GM19467 (cell line): ENCODE results near the gene LDHAL6A.
"Not testable (repeated sequence)": the region's sequence is repeated elsewhere in the genome, so short reads cannot be mapped to it uniquely, and the experiment has no call there.

Experiments
- ATAC-seq: cut with Tn5 transposase; IDR thresholded peaks from one replicate; pipeline ENCODE4 v1.9.1; 2021; ENCODE audit warnings: mild to moderate bottlenecking, moderate library complexity; ENCODE audit not compliant: unreplicated experiment

LDHAL6A gene

DNA sequence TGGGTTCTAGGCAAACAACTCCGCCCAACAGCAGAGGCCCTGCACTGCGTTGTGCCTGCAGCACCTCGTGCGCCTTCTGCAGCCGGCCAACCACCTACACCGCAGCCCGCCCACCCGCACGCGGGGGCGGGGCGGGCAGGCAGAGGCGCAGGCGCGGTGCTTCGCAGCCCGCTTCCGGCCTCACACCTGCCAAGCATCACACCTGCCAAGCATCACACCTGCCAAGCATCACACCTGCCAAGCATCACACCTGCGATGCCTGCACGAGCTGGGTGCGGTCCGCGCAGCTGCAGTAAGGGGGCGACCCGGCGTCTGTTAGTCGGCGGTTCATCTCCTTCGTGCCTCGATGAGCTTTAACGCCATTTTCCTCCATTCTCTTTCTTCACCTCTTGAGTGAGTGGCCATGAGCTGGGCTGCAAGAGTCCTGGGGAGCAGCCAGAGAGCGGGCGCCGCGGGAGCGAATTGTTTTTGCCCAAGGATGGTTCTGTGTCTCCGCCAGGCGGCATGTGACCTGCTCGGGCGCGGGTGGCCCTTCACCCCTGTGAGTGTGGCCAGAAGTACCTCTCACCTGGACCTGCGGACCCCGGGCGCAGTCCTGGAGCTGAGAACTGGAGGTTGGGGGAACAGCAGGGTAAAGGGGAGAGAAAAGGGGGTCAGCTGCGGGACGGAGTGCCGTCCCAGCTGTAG lies at the start of gene LDHAL6A:
Gene LDHAL6A (plus strand): TSS at position 171 of the 687 bp plus-strand sequence. CDS start 825 bp downstream, outside the sequence.
- ATAC-seq = no peak

DNA sequence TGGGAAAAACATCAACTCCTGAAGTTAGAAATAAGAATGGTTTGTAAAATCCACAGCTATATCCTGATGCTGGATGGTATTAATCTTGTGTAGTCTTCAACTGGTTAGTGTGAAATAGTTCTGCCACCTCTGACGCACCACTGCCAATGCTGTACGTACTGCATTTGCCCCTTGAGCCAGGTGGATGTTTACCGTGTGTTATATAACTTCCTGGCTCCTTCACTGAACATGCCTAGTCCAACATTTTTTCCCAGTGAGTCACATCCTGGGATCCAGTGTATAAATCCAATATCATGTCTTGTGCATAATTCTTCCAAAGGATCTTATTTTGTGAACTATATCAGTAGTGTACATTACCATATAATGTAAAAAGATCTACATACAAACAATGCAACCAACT lies 48.3 kb upstream of the LDHAL6A start:
- not testable (repeated sequence) for ATAC-seq

DNA sequence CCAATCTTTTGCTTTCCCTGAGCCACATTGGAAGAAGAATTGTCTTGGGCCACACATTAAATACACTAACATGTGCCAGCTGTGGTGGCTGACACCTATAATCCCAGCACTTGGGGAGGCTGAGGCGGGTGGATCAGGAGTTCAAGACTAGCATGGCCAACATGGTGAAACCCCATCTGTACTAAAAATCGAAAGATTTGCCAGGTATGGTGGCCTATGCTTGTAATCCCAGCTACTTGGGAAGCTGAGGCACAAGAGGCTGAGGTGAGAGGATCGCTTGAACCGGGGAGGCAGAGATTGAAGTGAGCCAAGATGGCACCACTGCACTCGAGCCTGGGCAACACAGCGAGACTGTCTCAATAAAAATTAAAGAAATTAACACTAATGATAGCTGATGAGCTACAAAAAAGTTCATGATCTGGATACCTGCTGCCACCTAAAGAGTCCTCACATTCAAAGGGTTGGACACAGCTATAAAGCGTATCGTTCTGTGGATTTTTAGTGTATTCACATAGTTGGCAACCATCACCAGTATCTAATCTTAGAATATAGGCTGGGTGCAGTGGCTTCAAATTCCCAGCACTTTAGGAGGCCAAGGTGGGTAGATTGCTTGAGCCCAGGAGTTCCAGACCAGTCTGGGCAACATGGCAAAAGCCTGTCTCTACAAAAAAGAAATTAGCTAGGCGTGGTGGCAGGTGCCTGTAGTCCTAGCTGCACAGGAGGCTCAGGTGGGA lies 46.9 kb upstream of the LDHAL6A start:
- ATAC-seq = no peak

DNA sequence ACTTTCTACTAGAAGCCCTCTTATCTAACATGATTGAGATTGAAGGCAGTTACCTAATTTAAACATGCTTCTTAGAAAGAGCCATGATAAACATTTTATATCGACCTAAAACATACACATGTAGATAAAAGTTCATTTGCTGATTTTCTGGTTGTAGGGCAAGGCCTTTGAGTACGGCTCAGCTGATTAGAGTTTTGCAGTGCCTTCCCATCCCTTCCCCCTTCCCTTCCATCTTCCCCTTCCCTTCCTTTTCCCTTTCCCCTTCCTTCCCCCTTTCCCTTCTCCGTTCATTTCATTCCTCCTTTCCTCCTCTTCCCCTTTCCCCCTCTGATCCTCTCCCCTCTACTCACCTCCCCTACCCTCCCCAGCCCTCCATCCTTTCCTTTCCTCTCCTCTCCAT lies 39.2 kb upstream of the LDHAL6A start:
- ATAC-seq = no peak

DNA sequence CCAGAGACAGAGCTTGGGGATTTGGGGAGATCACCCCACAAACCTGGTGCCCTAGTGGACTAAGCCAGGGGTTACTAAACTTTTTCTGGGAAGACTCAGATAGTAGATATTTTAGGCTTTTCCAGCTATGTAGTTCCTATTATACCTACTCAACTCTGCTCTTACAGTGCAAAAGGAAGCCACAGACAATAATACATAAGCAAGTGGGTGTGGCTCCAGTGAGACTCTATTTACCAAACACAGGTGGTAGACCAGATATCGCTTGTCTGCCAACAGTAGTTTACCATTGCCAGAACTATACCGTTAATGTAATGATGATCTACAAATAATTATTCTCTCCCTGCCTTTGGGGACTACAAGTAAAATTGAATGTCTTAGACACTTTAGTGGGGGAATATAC lies 36.6 kb upstream of the LDHAL6A start:
- no peak for ATAC-seq

DNA sequence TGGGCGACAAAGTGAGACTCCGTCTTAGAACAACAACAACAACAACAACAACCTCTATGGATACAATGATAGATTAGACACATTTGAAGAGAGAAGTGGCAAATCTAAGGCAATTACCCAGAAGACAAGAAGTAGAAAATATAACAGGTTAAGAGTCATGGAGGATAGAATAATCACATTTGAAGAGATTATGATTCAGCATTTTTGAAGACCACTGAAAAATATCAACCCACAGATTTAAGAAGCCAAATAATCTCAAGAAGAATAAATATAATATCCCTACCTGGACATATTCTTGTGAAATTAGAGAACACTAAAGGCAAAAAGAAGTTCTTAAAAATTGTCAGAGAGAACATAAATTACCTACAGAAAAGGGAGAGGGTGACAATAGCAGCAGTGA lies 35.6 kb upstream of the LDHAL6A start:
- ATAC-seq = no peak

DNA sequence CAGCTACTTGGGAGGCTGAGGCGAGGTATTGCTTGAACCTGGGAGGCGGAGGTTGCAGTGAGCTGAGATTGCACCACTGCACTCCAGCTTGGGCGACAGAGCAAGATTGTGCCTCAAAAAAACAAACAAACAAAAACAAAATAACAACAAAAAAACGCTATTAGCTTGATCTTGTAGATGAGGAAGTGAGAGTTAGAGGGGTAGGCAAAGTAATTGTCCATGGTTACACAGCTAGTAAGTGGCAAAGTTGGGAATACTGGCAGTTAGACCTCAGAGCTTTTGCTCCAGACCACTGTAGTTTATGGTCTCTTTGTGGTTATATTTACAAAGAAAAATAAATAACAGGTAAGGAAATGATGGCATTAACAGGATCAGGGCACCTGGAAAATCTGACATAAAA lies 28.4 kb upstream of the LDHAL6A start:
- no peak for ATAC-seq

DNA sequence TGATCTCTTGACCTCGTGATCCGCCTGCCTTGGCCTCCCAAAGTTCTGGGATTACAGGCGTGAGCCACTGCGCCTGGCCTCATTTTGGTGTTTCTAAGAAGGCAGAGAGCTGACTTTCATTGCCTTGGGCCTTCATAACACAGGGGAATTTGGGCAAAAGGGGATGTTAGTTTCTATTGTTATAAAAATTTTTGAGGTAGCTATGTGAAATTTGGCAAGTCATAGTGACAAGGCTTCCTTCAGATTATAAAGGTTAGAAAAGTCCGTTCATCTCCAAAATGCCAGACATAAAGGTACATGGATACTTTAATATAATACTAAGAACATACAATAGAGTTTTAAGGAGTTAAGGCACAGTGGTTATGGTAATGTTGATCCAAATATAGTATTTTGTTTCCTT lies 26.3 kb upstream of the LDHAL6A start:
- ATAC-seq = no peak

DNA sequence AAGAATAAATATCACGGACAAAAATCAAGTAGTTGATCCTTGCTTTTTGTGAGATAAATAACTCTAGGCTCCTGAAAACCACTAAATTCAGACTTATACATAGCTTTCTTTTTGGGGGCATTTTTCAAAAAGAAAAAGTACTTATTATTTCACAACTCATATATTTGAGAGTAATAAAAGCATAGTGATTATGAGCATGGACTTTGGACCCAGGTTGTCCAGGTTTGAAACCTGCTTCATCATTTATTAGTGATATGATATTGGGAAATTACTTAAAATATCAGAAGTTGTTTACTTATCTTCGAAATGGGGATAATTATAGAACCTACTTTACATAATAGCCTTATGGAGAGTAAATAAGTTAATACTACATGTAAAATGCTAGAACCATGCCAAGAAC lies 17.0 kb upstream of the LDHAL6A start:
- ATAC-seq = no peak

DNA sequence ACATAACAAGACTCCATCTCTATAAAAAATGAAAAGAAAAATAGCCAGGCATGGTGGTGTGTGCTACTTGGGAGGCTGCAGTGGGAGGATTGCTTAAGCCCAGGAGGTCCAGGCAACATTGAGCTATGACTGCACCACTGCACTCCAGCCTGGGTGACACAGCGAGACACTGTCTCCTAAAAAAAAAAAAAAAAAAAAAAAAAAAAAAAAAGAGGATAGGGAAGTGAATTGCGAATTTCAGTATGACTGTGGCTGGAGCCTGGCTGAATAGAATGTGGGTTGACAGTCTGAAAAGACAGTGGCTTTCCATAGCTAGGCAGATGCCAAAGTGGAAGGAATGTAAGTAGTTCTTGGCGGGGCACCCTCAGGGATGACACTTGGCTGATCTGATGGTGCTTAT lies 6.4 kb upstream of the LDHAL6A start:
- no peak for ATAC-seq

DNA sequence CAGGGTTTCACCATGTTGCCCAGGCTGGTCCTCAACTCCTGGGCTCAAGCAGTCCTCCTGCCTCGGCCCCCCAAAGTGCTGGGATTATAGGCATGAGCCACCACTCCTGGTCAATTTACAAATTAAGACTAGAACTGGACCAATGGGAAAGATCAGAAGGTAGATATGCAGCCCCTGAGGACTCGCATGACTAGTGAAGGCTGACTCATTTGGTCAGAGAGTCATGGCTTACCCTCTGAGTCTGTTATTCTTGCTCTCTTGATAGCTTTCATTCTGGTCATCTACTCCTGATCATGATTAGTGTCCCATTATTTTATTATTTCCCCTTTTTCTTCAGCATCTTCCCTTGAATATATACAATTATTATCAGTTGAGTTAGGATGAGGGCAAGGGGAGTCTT lies 2.7 kb upstream of the LDHAL6A start:
- no peak for ATAC-seq

DNA sequence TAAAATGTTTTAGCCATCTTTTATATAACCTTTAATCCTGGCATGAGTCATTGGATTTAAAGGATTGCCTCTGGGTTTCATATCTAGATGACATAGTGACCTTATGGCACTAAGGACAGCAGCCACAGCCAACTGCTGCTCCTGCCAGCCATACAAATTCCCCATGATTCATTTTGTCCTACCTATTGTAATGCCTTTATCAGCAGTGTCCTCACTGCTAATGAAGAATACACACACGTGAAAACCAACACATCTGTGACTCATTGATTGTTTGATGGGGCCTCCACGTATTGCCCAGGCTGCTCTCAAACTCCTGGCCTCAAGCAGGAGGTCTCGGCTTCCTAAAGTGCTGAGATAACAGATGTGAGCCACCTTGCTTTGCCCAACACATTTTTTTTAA lies 1.8 kb downstream of the LDHAL6A start:
- no peak for ATAC-seq

DNA sequence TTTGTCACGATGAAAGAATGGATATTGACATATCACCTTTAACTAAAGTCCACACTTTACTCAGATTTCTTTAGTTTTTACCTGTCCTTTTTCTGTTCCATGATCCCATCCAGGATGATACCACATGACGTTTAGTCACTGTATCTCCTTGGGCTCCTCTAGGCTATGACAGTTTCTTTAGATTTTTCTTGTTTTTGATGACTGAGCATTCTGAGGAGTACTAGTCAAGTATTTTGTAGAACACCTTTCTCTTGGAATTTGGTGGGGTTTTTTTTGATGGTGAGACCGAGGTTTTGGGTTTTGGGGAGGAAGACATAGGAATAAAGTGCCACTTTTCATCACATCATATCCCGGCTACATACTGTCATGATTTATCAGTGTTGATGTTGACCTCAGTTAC lies 4.0 kb downstream of the LDHAL6A start:
- ATAC-seq = no peak

DNA sequence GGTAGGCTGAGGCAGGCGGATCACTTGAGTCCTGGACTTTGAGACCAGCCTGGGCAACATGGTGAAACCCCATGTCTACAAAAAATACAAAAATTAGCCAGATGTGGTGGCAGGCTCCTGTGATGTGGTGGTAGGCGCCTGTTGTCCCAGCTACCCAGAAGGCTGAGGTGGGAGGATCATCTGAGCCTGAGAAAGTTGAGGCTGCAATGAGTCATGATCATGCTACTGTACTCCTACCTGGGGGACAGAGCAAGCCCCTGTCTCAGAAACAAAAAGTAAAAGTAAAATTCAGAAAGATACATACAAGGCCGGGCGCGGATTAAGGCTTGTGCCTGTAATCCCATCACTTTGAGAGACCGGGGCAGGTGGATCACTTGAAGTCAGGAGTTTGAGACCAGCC lies 6.3 kb downstream of the LDHAL6A start:
- no peak for ATAC-seq

DNA sequence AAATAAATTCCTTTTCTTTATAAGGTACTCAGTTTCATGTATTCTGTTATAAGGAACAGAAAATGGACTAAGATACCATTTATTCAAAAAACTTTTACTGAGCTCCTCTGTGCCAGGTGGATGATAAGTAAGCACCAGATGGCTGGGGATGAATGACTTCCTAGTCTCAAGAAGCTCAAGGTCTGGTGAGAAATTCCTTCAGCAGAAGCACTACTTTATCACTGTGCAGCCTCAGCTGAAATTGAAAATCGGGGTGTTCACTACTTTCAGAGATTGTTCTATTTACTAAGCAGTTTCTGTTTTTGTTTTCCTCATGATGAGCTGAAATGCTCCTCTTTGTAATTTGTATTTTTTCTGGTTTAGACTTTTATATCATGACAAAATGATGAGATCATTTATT lies 7.8 kb downstream of the LDHAL6A start:
- ATAC-seq = no peak

DNA sequence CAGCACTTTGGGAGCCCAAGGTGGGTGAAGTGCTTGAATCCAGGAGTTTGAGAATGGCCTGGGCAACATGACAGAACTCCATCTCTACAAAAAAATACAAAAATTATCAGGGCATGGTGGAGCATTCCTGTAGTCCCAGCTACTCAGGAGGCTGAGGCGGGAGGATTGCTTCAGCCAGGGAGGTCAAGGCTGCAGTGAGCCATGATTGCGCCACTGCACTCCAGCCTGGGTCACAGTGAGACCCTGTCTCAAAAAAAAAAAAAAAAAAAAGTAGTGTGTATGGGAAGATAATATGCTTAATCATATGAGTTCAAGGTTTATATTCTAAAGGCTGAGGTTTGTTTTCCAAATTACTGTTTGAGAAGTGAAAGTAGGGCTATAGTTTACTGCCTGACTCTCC lies 10.7 kb downstream of the LDHAL6A start:
- no peak for ATAC-seq

DNA sequence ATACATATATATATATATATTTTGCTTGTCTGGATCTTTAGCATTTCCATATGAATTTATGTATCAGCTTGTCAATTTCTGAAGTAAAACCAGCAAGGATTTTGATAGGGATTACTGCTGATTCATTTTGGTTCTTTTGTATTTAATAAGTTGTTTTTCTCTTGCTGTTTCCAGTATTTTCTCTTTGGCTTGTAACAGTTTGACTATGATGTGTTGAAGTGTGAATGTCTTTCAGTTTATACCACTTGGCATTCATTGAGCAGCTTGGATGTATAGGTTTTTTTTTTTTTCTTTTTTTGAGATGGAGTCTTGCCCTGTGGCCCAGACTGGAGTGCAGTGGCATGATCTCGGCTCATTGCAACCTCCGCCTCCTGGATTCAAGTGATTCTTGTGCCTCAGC lies 12.4 kb downstream of the LDHAL6A start:
- no peak for ATAC-seq

DNA sequence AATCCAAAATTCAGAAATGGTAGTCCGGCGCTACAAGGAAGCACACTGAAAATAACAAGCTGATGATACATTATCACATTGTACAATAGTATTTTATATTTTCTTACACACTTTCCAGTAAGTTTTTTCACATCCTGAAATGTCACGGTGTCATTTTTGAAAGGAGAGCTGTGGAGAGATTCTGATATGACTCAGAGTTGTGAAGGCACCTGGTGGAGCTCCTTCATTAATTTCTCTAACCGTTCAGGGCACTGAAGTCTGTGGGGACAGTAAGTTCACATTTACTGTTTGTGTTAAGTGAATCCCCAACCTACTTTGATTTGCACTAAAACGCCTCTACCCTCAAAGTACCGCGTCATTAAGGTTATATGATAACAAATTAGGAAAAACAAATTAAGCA lies 13.3 kb downstream of the LDHAL6A start:
- no peak for ATAC-seq

DNA sequence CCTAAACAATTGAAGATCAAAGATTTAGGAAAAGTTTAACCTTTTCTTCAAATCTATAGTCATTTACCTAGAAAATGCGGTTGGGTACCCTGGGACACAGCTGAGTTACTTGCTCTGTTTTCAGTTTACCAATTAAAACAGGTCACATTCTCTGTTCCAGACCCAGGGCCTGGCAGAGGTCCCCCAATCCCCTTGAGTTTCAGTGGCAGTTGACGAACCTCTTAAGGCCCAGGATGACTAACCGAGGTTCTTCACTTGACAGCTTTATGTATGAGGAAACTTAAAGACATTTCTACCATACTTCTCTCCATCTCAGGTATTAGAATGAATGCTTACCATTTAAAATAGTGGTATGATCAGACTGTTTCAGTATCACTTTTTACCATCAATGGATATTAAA lies 16.3 kb downstream of the LDHAL6A start:
- ATAC-seq = no peak

DNA sequence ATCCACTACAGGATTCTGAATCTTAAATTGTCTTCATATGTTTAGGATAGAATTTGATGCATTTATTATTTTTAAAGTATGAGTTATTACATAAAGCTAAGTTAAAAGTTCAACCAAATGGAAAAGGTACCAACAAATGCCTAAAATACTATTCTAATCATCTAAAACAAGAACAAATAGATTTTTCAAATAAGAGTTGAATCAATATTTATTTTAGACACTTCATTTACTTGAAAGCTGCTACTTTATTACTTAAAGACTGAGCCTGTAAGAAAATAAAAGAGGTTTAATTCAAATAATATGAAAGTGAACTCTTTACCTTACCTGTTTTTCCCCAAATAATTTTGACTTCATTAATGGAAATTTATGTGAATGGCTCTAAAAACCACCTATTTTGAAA lies 16.9 kb downstream of the LDHAL6A start:
- no peak for ATAC-seq

DNA sequence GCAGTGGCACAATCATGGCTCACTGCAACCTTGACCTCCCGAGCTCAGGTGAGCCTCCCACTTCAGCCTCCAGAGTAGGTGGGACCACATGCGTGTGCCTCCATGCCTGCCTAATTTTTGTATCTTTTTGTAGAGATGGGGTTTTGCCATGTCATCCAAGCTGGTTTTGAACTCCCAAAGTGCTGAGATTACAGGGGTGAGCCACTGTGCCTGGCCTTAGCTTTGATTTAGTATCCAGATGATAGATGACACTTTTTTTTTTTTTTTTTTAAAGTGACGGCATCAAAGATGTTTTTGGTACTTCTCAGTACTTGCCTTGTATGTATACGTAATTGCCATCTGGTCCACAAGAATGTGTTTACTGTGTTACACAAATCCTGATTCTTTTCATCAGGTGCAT lies 23.4 kb downstream of the LDHAL6A start:
- ATAC-seq = no peak

DNA sequence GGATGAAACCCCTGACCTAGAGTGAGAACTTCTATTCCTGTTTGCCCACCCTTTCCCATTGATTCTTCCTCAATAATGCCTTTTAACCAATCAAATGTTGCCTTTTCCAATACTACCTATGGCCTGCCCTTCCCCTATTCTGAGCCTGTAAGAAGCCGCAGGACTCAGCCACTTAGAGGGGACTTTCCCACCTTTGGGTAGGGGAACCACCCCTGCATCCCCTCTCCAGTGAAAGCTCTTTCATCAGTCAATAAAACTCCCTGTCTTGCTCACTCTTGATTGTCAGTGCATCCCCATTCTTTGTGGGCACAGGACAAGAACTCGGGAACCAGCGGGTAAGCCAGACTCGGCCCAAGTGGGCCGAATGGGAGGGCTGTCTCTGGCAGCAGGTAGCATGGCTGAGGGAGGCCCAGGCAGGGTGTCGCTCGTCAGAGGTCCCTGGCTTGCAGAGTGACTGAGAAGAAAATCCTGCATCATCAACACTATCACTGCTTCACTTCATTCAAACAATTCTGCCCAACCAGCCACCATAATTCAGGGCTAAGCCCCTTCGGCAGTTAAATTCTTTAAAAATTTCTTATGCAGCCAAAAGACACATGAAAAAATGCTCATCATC lies 30.4 kb downstream of the LDHAL6A start:
- ATAC-seq = no peak
